ENCODE results near the gene ZC3H12D.

DNA sequence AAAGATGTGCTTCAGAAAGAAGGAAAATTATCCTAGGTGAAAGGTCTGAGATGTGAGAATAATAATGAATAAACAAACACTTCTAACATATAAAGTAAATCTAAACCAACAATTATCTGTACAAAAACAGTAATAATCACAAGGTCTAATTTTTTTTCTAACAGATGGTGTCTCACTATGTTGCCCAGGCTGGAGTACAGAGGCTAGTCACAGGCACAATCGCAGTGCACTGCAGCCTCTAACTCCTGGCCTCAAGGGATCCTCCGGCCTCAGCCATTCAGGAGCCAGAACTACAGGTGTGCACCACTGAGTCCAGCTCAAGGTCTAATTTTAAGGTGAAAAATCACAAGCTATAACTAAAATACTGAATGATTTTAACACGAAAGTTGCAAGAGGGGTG is 17.0 kb upstream of the ZC3H12D start:
- TF ChIP-seq, protein P1, sequence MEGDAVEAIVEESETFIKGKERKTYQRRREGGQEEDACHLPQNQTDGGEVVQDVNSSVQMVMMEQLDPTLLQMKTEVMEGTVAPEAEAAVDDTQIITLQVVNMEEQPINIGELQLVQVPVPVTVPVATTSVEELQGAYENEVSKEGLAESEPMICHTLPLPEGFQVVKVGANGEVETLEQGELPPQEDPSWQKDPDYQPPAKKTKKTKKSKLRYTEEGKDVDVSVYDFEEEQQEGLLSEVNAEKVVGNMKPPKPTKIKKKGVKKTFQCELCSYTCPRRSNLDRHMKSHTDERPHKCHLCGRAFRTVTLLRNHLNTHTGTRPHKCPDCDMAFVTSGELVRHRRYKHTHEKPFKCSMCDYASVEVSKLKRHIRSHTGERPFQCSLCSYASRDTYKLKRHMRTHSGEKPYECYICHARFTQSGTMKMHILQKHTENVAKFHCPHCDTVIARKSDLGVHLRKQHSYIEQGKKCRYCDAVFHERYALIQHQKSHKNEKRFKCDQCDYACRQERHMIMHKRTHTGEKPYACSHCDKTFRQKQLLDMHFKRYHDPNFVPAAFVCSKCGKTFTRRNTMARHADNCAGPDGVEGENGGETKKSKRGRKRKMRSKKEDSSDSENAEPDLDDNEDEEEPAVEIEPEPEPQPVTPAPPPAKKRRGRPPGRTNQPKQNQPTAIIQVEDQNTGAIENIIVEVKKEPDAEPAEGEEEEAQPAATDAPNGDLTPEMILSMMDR (IDR thresholded peaks at IDR 0.05; ENCODE audit: low read length), result no peak
- TF ChIP-seq EZH2phosphoT487 (IDR thresholded peaks at IDR 0.05; ENCODE audit: low read length) (no peak), EZH2 (optimal IDR thresholded peaks at IDR 0.05; ENCODE audit: low read depth, low read length) (no peak)

Data from MM.1S (cell line).